Ishikawa (cell line): Measurements from ENCODE around the gene MYL12A.

Source experiments
- CREB1 ChIP-seq: IDR thresholded peaks from 2 replicates; pipeline ENCODE4 v1.6.1; 2012; ENCODE audit warnings: low read depth
- EP300 ChIP-seq: IDR thresholded peaks from 2 replicates; pipeline ENCODE4 v1.6.1; 2012; ENCODE audit warnings: borderline replicate concordance
- MAX ChIP-seq: IDR thresholded peaks from 2 replicates; pipeline ENCODE4 v1.6.1; 2012
- NFIC ChIP-seq: IDR thresholded peaks from 2 replicates; pipeline ENCODE4 v1.6.1; 2012
- RAD21 ChIP-seq: IDR thresholded peaks from 2 replicates; pipeline ENCODE4 v1.6.1; 2012; ENCODE audit warnings: low read depth
- ZBTB7A ChIP-seq: IDR thresholded peaks from 2 replicates; pipeline ENCODE4 v1.6.1; 2012; ENCODE audit warnings: low read depth

GRCh38 chr18:3205239-3205638 lies 42.4 kb upstream of the MYL12A start:
- no peak for TF ChIP-seq NFIC
- TF ChIP-seq RAD21 = no peak
- no peak for TF ChIP-seq EP300
- no peak for TF ChIP-seq CREB1
- TF ChIP-seq ZBTB7A = no peak
- TF ChIP-seq MAX = no peak
